ENCODE measurements around the gene FLOT2.

- no peak for TF ChIP-seq POLR2A (IDR thresholded peaks at IDR 0.05)
- TF ChIP-seq CTCF (IDR thresholded peaks at IDR 0.05), result no peak
Measured at GRCh38 chr17:28895794-28896447, 1.6 kb downstream of the FLOT2 start.
